ENCODE data around the gene H2BW1. TPM values are rescaled to one million over a fixed set of nuclear protein-coding genes. Genes with fewer than 3 reads are reported as not detected.
"Not testable (repeated sequence)": the region's sequence is repeated elsewhere in the genome, so short reads cannot be mapped to it uniquely, and the experiment has no call there.

Gene H2BW1
- total RNA-seq (2021; ENCODE audit: unreplicated experiment): not detected
- polyA plus RNA-seq (2012; ENCODE audit: insufficient read length): not detected
- Bru-seq, nascent RNA: not detected
- BruChase-seq, experiment 1, labeled RNA remaining after a 2-hour chase: not detected
- BruChase-seq, experiment 2, labeled RNA remaining after a 6-hour chase: not detected
- long read RNA-seq: 0 reads

GRCh38 chrX:104013606-104014005 lies at the start of gene H2BW1:
Gene H2BW1 (minus strand): TSS chrX:104013708. CDS start chrX:104013576, 132 bp downstream.
- Histone ChIP-seq H3K36me3 (ENCODE audit: control insufficient read depth, insufficient read depth, low read length) (no peaks in the 10 kb centered on the region), H3K27ac (ENCODE audit: low read length) (no peak within 1 kb of the TSS), H3K9me3 (ENCODE audit: control insufficient read depth, insufficient read depth, low read depth, low read length) (no peaks in the 10 kb centered on the region), H3K27me3 (ENCODE audit: control insufficient read depth, insufficient read depth, low read length) (no peaks in the 10 kb centered on the region), H3K4me3 (ENCODE audit: low read depth in 2 of 2, low read length in 2 of 2) (peak within 1 kb of the TSS in 1 of 2 experiments; percentile 4; a peak in 1 of 4 replicates), H3K4me1 (ENCODE audit: control insufficient read depth, insufficient read depth, low read length) (no peaks in the 10 kb centered on the region)
- CTCF ChIA-PET: no interaction called here
- DNase-seq (ENCODE audit: low read depth, low spot score) (no peak), ATAC-seq (no peak)
- in situ Hi-C loops (cut with HindIII; ENCODE audit: low pct_unique_long_range_greater_than_20kb, low sequenced_read_pairs): no loop called here
- TF ChIP-seq SIN3A (IDR thresholded peaks at IDR 0.05; ENCODE audit: borderline replicate concordance, insufficient read depth, low read depth, low read length) (no peak), CTCF (IDR thresholded peaks at IDR 0.05) (no peak), REST (IDR thresholded peaks at IDR 0.05; ENCODE audit: insufficient read depth in 1 of 2, low read depth in 2 of 2, low read length in 1 of 2) (no peak), TCF7L2 (IDR thresholded peaks at IDR 0.05; ENCODE audit: low read depth, low read length) (no peak), POLR2AphosphoS5 (IDR thresholded peaks at IDR 0.05; ENCODE audit: low read depth, low read length) (no peak)
- POLR2A ChIA-PET: no interaction called here
- BruUV-seq (replicated peaks): no TSS peak
- intact Hi-C loops (cut with micrococcal nuclease; ENCODE audit: unreplicated experiment): no loop called here

DNA sequence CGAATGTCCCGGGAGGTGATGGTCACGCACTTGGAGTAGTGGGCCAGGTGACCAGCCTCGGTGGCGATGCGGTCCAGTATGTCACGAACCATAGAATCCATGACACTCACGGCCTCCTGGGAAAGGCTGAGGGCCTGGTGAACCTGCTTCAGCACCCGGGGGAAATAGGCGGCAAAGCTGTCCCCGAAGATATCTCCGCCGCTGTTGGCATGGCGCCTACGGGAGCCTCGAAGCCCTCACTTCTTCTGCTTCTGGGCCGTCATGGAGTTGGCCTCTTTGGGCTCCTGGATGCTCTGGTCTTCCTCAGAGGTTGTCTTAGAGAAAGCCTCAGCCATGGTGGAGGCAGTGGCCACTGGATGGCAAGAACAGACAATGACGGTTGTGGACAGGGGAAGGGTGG lies 49.1 kb upstream of the H2BW1 start:
- H3K36me3 ChIP-seq (ENCODE audit: control insufficient read depth, insufficient read depth, low read length); H3K4me3 ChIP-seq (ENCODE audit: low read depth in 2 of 2, low read length in 2 of 2); BruUV-seq (replicated peaks); H3K27me3 ChIP-seq (ENCODE audit: control insufficient read depth, insufficient read depth, low read length); CTCF ChIA-PET; ATAC-seq; intact Hi-C loops (cut with micrococcal nuclease; ENCODE audit: unreplicated experiment); DNase-seq (ENCODE audit: low read depth, low spot score); H3K9me3 ChIP-seq (ENCODE audit: control insufficient read depth, insufficient read depth, low read depth, low read length); in situ Hi-C loops (cut with HindIII; ENCODE audit: low pct_unique_long_range_greater_than_20kb, low sequenced_read_pairs); POLR2A ChIA-PET; H3K27ac ChIP-seq (ENCODE audit: low read length); H3K4me1 ChIP-seq (ENCODE audit: control insufficient read depth, insufficient read depth, low read length): not testable (repeated sequence)

- H3K27ac ChIP-seq (ENCODE audit: low read length); DNase-seq (ENCODE audit: low read depth, low spot score); H3K9me3 ChIP-seq (ENCODE audit: control insufficient read depth, insufficient read depth, low read depth, low read length); H3K4me3 ChIP-seq (ENCODE audit: low read depth in 2 of 2, low read length in 2 of 2); H3K4me1 ChIP-seq (ENCODE audit: control insufficient read depth, insufficient read depth, low read length); ATAC-seq; POLR2A ChIA-PET; BruUV-seq (replicated peaks); H3K27me3 ChIP-seq (ENCODE audit: control insufficient read depth, insufficient read depth, low read length); H3K36me3 ChIP-seq (ENCODE audit: control insufficient read depth, insufficient read depth, low read length); in situ Hi-C loops (cut with HindIII; ENCODE audit: low pct_unique_long_range_greater_than_20kb, low sequenced_read_pairs); intact Hi-C loops (cut with micrococcal nuclease; ENCODE audit: unreplicated experiment); CTCF ChIA-PET: not testable (repeated sequence)
Observed at GRCh38 chrX:104054956-104055355, 41.4 kb upstream of the H2BW1 start.

Measured in Panc1 (cell line).